Activated T-cell treated with anti-CD3 and anti-CD28 coated beads, Interleukin-2, amount 50 U/mL, for 24 hours (primary cell): ENCODE results near the gene UBE2Q2.

ENCODE experiments used
- DNase-seq: peaks from one replicate; pipeline ENCODE4 v3.0.0-alpha.2; 2020
- H3K27ac Mint-ChIP-seq: 2 replicates; pipeline ENCODE4 v1.8.0; 2020; ENCODE audit warnings: mild to moderate bottlenecking, mixed read lengths
- H3K27me3 Mint-ChIP-seq: 2 replicates; pipeline ENCODE4 v1.8.0; 2020; ENCODE audit warnings: mixed read lengths
- H3K36me3 Mint-ChIP-seq: 2 replicates; pipeline ENCODE4 v1.8.0; 2020; ENCODE audit warnings: low read depth, mixed read lengths
- H3K4me1 Mint-ChIP-seq: 2 replicates; pipeline ENCODE4 v1.8.0; 2020; ENCODE audit warnings: low read depth, mixed read lengths
- H3K4me3 Mint-ChIP-seq: 2 replicates; pipeline ENCODE4 v1.8.0; 2020; ENCODE audit warnings: mild to moderate bottlenecking, moderate library complexity, mixed read lengths
- H3K9me3 Mint-ChIP-seq: 2 replicates; pipeline ENCODE4 v1.8.0; 2020; ENCODE audit warnings: mixed read lengths

Gene UBE2Q2

DNA sequence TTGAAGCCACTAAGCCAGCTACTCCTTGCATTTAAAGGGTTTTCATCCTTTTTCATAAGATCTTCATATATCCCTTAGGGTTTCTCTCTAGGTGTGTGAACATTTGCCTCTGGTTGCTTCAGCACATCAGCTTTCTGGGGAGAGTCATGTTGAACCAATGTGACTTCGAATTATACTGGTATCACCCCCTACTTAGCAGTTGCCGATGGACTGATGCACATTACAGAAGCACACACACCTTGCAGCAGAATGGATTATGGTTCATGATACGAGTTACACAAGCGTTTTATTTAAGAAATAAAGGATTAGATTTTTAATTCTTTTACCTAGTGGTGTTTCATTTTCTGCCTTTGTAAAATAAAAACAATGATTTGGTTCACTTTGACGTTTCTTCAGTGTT lies 100.0 kb downstream of the UBE2Q2 start:
- H3K9me3 Mint-ChIP-seq: peaks cover 9% of the 10 kb centered on the region
- peaks cover 4% of the 10 kb centered on the region for H3K4me1 Mint-ChIP-seq
- no peak overlapping the region for H3K4me3 Mint-ChIP-seq
- no peak overlapping the region for H3K27ac Mint-ChIP-seq
- peaks cover 9% of the 10 kb centered on the region for H3K36me3 Mint-ChIP-seq
- peaks cover 20% of the 10 kb centered on the region for H3K27me3 Mint-ChIP-seq
- DNase-seq: no peak

DNA sequence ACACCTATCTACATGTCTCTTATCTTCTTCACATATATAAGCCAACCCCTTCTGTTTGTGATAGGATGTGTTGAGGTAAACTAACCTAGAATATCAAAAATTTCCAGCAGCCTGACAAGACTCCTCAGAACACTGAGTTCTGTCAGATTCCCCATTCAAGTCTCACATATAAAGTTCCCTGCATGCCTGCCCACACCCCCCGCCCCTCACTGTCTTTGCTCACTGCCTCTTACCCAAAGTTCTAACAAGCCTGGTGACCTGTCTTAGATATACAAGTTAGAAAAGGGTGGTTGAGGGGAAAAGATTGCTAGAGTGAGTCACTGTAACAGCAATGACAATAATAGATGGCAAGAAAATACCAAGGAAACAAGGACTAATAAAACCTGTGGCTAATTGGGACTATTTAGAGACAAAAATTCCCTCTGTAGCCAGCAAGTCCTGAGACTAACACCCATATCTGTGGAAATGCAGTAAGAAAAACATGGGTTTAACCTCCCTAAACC lies 100.5 kb downstream of the UBE2Q2 start:
- Mint-ChIP-seq H3K9me3 (peaks cover 4% of the 10 kb centered on the region), H3K27ac (no peak overlapping the region), H3K36me3 (peaks cover 4% of the 10 kb centered on the region), H3K27me3 (peaks cover 21% of the 10 kb centered on the region), H3K4me3 (no peak overlapping the region), H3K4me1 (peaks cover 4% of the 10 kb centered on the region)
- no peak for DNase-seq

DNA sequence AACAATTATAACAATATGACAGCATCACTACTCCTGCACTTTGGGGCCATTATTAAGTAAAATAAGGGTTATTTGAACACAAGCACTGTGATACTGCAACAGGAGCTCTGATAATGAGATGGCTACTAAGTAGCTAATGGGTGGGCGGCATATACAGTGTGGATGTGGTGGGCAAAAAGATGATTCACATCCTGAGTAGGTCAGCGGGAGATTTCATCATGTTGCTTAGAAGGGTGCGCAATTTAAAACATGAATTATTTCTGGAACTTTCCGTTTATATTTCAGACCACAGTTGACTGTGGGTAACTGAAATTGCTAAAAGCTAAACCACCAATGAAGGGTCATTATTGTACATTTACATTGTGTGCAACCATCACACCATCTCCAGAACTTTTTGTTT lies 102.7 kb downstream of the UBE2Q2 start:
- no peaks in the 10 kb centered on the region for H3K9me3 Mint-ChIP-seq
- no peak overlapping the region for H3K4me3 Mint-ChIP-seq
- H3K27me3 Mint-ChIP-seq: peaks cover 40% of the 10 kb centered on the region
- H3K36me3 Mint-ChIP-seq: no peaks in the 10 kb centered on the region
- no peak overlapping the region for H3K27ac Mint-ChIP-seq
- peaks cover 4% of the 10 kb centered on the region for H3K4me1 Mint-ChIP-seq
- no peak for DNase-seq

DNA sequence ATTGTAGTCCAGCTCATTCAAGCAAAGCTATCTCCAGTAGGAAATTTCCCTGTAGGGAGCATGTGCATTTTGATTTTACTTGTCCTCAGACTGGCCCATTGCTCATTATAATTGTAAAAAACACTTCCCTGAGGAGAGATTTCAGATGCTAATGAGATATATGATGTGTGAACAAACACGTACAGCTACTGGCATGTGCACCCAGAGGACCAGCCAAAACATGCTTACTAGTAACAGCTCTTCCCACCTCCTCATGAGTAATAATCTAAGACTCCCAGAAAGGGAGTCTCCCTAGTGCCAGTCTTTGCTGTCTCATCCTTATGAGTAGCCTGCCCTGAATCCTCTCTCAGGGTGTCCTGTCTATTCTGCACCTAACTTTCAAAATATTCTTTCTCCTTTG lies 103.8 kb downstream of the UBE2Q2 start:
- no peak overlapping the region for H3K4me3 Mint-ChIP-seq
- no peaks in the 10 kb centered on the region for H3K36me3 Mint-ChIP-seq
- H3K27me3 Mint-ChIP-seq: peaks cover 50% of the 10 kb centered on the region
- H3K9me3 Mint-ChIP-seq: no peaks in the 10 kb centered on the region
- peaks cover 4% of the 10 kb centered on the region for H3K4me1 Mint-ChIP-seq
- H3K27ac Mint-ChIP-seq: no peak overlapping the region
- no peak for DNase-seq

DNA sequence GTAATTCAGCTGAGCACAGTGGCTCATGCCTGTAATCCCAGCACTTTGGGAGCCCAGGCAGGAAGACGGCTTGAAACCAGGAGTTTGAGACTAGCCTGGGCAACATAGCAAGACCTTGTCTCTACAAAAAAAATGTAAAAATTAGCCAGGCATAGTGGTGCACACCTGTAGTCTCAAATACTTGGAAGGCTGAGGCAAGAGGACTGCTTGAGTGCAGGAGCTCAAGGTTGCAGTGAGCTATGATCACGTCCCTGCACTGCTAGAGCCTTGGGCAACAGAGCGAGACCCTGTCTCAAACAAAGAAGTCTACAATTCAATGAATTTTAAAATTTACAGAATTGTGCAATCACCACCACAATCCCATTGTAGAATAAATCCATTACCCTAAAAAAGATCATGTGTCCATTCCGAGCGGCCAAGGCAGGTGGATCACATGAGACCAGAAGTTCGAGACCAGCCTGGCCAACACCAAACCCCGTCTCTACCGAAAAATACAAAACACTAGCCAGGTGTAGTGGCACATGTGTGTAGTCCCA lies 105.6 kb downstream of the UBE2Q2 start:
- no peak for DNase-seq
- Mint-ChIP-seq H3K36me3 (no peaks in the 10 kb centered on the region), H3K9me3 (no peaks in the 10 kb centered on the region), H3K4me1 (peaks cover 6% of the 10 kb centered on the region), H3K27ac (no peak overlapping the region), H3K4me3 (no peak overlapping the region), H3K27me3 (peaks cover 59% of the 10 kb centered on the region)
